ENCODE data around the gene DRC3.

The DRC3 gene

DNA sequence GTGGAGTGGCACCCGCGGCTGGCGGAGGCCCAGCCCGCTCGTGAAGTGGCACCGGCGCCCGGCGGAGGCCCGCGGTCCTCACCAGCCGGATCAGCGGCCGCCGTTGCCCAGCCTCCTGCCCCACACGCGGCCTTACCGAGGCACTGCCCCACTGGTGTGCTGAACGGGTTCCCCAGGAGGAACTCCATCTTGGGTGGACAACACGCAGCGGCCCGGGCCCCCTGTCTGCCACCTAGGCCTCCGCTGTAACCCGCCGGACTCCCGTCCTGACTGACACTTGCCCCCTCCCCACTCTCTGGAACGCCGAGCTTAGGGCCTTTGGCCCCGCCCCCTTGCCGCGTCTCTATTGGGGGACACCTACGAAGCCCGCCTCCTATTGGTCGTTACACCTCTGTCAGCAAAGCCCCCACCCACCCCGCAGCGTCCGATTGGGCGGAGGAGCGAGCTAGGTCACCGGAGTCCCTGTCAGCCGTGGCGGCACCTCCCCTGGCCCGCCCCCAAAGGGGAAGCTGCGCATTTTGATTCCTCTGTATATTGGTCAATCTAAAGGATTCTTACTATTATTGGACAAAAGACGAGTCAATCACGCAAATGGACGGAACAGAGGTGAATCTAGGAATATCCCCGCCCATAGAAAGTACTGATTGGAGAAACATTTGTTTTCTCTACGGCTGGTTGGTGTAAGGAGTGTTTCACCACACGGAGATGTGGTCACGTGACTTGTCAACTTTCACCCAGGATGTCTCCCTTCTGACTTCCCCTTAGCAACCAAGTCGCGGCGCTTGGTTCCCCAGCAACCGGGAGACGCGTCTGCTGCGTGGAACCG is at the start of gene DRC3, which contains the start of gene TOM1L2:
Gene DRC3, plus strand, starts transcription at position 737 of the 826 bp plus-strand sequence. CDS start 4,737 bp downstream, outside the sequence.
Gene TOM1L2, minus strand, starts transcription at position 275 of the 826 bp plus-strand sequence. Its CDS starts 87 bp downstream, at position 188.
- H3K4me3 ChIP-seq (replicated peaks; ENCODE audit: low read depth, low read length): peak within 1 kb of the TSS; percentile 67
- peak; percentile 100 for DNase-seq (ENCODE audit: extremely low read depth, low read depth)
- TF ChIP-seq, protein P1, sequence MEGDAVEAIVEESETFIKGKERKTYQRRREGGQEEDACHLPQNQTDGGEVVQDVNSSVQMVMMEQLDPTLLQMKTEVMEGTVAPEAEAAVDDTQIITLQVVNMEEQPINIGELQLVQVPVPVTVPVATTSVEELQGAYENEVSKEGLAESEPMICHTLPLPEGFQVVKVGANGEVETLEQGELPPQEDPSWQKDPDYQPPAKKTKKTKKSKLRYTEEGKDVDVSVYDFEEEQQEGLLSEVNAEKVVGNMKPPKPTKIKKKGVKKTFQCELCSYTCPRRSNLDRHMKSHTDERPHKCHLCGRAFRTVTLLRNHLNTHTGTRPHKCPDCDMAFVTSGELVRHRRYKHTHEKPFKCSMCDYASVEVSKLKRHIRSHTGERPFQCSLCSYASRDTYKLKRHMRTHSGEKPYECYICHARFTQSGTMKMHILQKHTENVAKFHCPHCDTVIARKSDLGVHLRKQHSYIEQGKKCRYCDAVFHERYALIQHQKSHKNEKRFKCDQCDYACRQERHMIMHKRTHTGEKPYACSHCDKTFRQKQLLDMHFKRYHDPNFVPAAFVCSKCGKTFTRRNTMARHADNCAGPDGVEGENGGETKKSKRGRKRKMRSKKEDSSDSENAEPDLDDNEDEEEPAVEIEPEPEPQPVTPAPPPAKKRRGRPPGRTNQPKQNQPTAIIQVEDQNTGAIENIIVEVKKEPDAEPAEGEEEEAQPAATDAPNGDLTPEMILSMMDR (IDR thresholded peaks at IDR 0.05; ENCODE audit: low read depth, low read length, missing control alignments): no peak

DNA sequence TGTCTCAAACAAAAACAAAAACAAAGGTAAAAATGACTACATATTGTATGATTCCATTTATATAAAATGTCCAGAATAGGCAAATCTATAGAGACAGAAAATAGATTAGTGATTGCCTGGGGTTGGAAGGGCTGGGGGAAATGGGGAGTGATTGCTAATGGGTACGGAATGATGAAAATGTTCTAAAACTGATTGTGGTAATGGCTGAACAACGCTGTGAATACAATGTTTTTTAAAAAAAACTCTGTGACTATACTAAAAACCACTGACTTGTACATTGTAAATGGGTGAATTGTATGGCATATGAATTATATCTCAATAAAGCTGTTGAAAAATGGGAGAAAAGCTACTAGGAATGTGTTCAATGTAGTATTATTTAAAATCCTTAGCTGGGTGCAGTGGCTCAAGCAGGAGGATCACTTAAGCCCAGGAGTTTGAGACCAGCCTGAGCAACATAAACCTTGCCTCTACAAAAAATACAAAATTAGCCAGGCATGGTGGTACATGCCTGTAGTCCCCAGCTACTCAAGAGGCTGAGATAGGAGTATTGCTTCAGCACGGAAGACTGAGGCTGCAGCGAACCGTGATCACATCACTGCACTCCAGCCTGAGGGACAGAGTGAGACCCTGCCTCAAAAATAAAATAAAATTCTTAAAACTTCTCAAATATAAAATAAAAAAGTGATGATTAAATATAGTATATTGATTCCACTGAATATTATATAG is 48.4 kb upstream of the DRC3 start:
- H3K4me3 ChIP-seq (replicated peaks; ENCODE audit: low read depth, low read length): no peak overlapping the region
- TF ChIP-seq, protein P1 (IDR thresholded peaks at IDR 0.05; ENCODE audit: low read depth, low read length, missing control alignments): no peak
- no peak for DNase-seq (ENCODE audit: extremely low read depth, low read depth)

DNA sequence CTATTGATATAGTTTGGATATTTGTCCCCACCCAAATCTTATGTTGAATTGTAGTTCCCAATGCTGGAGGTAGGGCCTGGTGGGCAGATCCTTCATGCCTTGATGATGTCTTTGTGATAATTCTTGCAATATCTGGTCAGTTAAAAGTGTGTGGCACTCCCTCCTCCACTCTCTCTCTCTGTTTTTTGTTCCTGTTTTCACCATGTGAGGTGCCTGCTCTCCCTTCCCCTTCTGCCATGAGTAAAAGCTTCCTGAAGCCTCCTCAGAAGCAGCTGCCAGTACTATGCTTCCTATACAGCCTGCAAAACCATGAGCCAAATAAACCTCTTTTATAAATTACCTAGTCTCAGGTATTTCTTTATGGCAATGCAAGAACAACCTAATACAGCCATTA is 47.8 kb upstream of the DRC3 start:
- DNase-seq (ENCODE audit: extremely low read depth, low read depth): no peak
- TF ChIP-seq, protein P1 (IDR thresholded peaks at IDR 0.05; ENCODE audit: low read depth, low read length, missing control alignments): no peak
- no peak overlapping the region for H3K4me3 ChIP-seq (replicated peaks; ENCODE audit: low read depth, low read length)

GRCh38 chr17:17926036-17926435 is 46.6 kb upstream of the DRC3 start:
- no peak overlapping the region for H3K4me3 ChIP-seq (replicated peaks; ENCODE audit: low read depth, low read length)
- TF ChIP-seq, protein P1 (IDR thresholded peaks at IDR 0.05; ENCODE audit: low read depth, low read length, missing control alignments): no peak
- no peak for DNase-seq (ENCODE audit: extremely low read depth, low read depth)

GRCh38 chr17:17926840-17927449 is 45.7 kb upstream of the DRC3 start:
- TF ChIP-seq, protein P1 (IDR thresholded peaks at IDR 0.05; ENCODE audit: low read depth, low read length, missing control alignments): no peak
- no peak for DNase-seq (ENCODE audit: extremely low read depth, low read depth)
- H3K4me3 ChIP-seq (replicated peaks; ENCODE audit: low read depth, low read length): no peak overlapping the region

DNA sequence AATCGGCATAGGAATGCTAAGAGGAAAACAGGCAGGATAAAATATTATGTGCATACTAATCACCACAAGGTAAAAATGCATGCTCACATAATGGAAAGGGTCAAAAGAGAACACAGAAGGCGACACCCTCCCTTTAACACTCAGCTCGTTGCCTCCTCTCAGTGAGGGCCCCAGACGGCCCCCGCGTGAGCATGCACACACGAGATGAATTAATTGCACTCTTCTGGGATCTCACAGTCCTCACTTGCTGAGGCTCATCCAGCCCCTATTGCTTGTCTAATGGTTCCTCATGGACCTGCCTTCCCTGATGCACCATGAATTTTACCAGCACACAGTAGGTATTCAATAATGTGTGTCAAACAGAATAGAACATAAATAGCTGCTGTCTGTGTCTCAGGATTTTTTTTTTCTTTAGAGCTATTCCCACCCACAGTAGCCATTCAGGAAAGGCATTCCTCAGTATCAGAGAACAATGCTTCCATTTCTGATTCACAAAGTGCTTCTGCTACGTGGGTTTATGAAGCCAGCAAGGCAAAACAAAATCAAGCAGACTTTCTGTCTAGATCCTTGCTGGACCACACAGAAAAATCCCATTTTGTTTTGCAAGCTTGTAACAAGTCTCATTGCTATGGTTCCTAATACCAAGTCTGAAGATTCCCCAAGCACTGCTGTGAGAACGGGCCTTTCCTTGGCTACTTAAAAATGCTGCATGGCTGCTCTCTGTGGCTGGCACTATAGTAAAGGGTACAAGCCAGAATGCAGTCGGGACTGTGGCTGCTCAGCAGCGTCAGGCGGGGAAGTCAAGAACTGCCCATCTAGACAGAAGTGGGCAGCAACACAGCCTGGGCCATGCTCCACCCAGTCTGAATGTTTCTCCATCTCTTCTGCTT is 44.0 kb upstream of the DRC3 start:
- TF ChIP-seq, protein P1 (IDR thresholded peaks at IDR 0.05; ENCODE audit: low read depth, low read length, missing control alignments): no peak
- no peak overlapping the region for H3K4me3 ChIP-seq (replicated peaks; ENCODE audit: low read depth, low read length)
- no peak for DNase-seq (ENCODE audit: extremely low read depth, low read depth)
